Endothelial cell of umbilical vein (primary cell): ENCODE data around the gene NCKAP5. TPM values are rescaled to one million over a fixed set of nuclear protein-coding genes. Genes with fewer than 3 reads are reported as not detected.

Experiments
- BruUV-seq: library from RNA; stranded (reverse); fragments of 400-500 nt; replicated peaks from 2 replicates; lab custom pipeline; 2021; lab: Mats Ljungman, UMichigan
- CTCF ChIA-PET: fragments of 300-600, 350-600 bp; sonication (Branson Sonifier 250); formaldehyde crosslinking; loops from one replicate; lab custom pipeline; 2021; ENCODE audit warnings: antibody characterized with exemption, inconsistent platforms; lab: Charles Lee
- POLR2A ChIA-PET: fragments of 300-600, 350-600 bp; sonication (Branson Sonifier 250); formaldehyde crosslinking; loops from one replicate; lab custom pipeline; 2021; ENCODE audit warnings: antibody characterized with exemption, inconsistent platforms; lab: Charles Lee
- DNase-seq: peaks from one replicate; pipeline ENCODE4 v3.0.0-alpha.2; 2011; ENCODE audit warnings: low read depth, low spot score
- FAIRE-seq: peaks from 2 replicates; lab custom pipeline; 2011; peaks lifted over from hg19 to GRCh38; lab: Jason Lieb, UNC
- H2AFZ ChIP-seq: 2 replicates; pipeline ENCODE4 v1.6.0; 2012; ENCODE audit warnings: low read depth, low read length, control low read depth, inconsistent platforms
- H3K27ac ChIP-seq: 2 replicates; pipeline ENCODE4 v1.5.1; 2011; ENCODE audit warnings: low read depth, mild to moderate bottlenecking, control low read depth, low read length, moderate library complexity; ENCODE audit not compliant: insufficient read depth
- H3K27me3 ChIP-seq, 2 experiments: 2 replicates each; pipeline versions ENCODE4 v1.6.0 to v1.6.1; 2011; ENCODE audit warnings: low read length in 2 of 2, mixed read lengths in 1 of 2; ENCODE audit not compliant: control insufficient read depth in 2 of 2, insufficient read depth in 2 of 2
- H3K36me3 ChIP-seq, 2 experiments: 2 replicates in 1 of 2; 3 replicates in 1 of 2; pipeline ENCODE4 v1.5.1; 2011; ENCODE audit warnings: low read length in 2 of 2, mild to moderate bottlenecking in 1 of 2, moderate library complexity in 1 of 2; ENCODE audit not compliant: control insufficient read depth in 2 of 2, insufficient read depth in 2 of 2; ENCODE audit errors: extremely low read depth in 1 of 2
- H3K4me1 ChIP-seq: 3 replicates; pipeline ENCODE4 v1.5.1; 2011; ENCODE audit warnings: mild to moderate bottlenecking, low read length; ENCODE audit not compliant: control insufficient read depth, insufficient read depth; ENCODE audit errors: extremely low read depth
- H3K4me2 ChIP-seq: 2 replicates; pipeline ENCODE4 v1.6.1; 2011; ENCODE audit warnings: low read length, control low read depth, mixed read lengths; ENCODE audit not compliant: insufficient read depth
- H3K4me3 ChIP-seq, 3 experiments: fragments of 200-600 bp in 1 of 3; sonication (generic), shearing (Covaris generic) in 1 of 3; replicated peaks in 1 of 3; 2 replicates each; pipeline ENCODE4 v1.5.1; 2011 to 2016; ENCODE audit warnings: control low read depth in 3 of 3, low read length in 3 of 3, mild to moderate bottlenecking in 2 of 3, inconsistent platforms in 1 of 3, low read depth in 1 of 3, moderate library complexity in 1 of 3; ENCODE audit not compliant: insufficient read depth in 1 of 3
- H3K79me2 ChIP-seq: 2 replicates; pipeline ENCODE4 v1.6.0; 2012; ENCODE audit warnings: low read length, inconsistent platforms; ENCODE audit not compliant: control insufficient read depth, insufficient read depth
- H3K9ac ChIP-seq: replicated peaks from 2 replicates; pipeline ENCODE3; 2011; ENCODE audit warnings: low read length, control low read depth; ENCODE audit not compliant: insufficient read depth; ENCODE audit errors: extremely low read depth
- H3K9me1 ChIP-seq: replicated peaks from 3 replicates; pipeline ENCODE4 v1.6.0; 2011; ENCODE audit warnings: mild to moderate bottlenecking, low read length; ENCODE audit not compliant: control insufficient read depth, insufficient read depth; ENCODE audit errors: extremely low read depth
- H3K9me3 ChIP-seq: replicated peaks from 2 replicates; pipeline ENCODE4 v1.5.1; 2012; ENCODE audit warnings: low read length, inconsistent platforms; ENCODE audit not compliant: control insufficient read depth, insufficient read depth
- H4K20me1 ChIP-seq: replicated peaks from 2 replicates; pipeline ENCODE3; 2011; ENCODE audit warnings: mild to moderate bottlenecking, low read length; ENCODE audit not compliant: control insufficient read depth, insufficient read depth; ENCODE audit errors: extremely low read depth
- CTCF ChIP-seq, 2 donors: IDR thresholded peaks; 1 replicate in 1 of 2; 2 replicates in 1 of 2; pipeline ENCODE4 v1.5.1; 2011; ENCODE audit warnings: low read length in 2 of 2, mild to moderate bottlenecking in 2 of 2, moderate library complexity in 2 of 2, control low read depth in 1 of 2, inconsistent platforms in 1 of 2, low read depth in 1 of 2; ENCODE audit not compliant: insufficient read depth in 1 of 2; ENCODE audit errors: extremely low read depth in 1 of 2
- EZH2 ChIP-seq: IDR thresholded peaks from 2 replicates; pipeline ENCODE4 v1.6.1; 2012; ENCODE audit warnings: borderline replicate concordance, low read depth, mild to moderate bottlenecking, moderate library complexity, low read length, inconsistent platforms; ENCODE audit not compliant: severe bottlenecking
- FOS ChIP-seq: IDR thresholded peaks from 2 replicates; pipeline ENCODE4 v1.6.1; 2011; ENCODE audit warnings: mild to moderate bottlenecking, low read length, moderate library complexity, borderline replicate concordance; ENCODE audit not compliant: insufficient read depth
- GATA2 ChIP-seq: IDR thresholded peaks from 2 replicates; pipeline ENCODE4 v1.7.0; 2011; ENCODE audit warnings: low read depth, mild to moderate bottlenecking, moderate library complexity, mixed read lengths, low read length; ENCODE audit not compliant: insufficient read length, insufficient read depth
- JUN ChIP-seq: IDR thresholded peaks from 2 replicates; pipeline ENCODE4 v1.6.1; 2011; ENCODE audit warnings: borderline replicate concordance, low read depth; ENCODE audit not compliant: insufficient read length, insufficient read depth
- MAX ChIP-seq: IDR thresholded peaks from 2 replicates; pipeline ENCODE4 v1.6.1; 2011; ENCODE audit not compliant: insufficient read depth, insufficient read length
- MYC ChIP-seq: IDR thresholded peaks from one replicate; pipeline ENCODE4 v1.6.1; 2011; ENCODE audit warnings: mild to moderate bottlenecking, low read depth, low read length
- POLR2A ChIP-seq: IDR thresholded peaks from 2 replicates; pipeline ENCODE4 v1.6.1; 2012; ENCODE audit warnings: low read depth, mild to moderate bottlenecking, control low read depth, low read length
- POLR2AphosphoS5 ChIP-seq: IDR thresholded peaks from 2 replicates; pipeline ENCODE4 v1.6.1; 2012; ENCODE audit warnings: low read depth, mild to moderate bottlenecking, control low read depth, low read length, moderate library complexity; ENCODE audit not compliant: insufficient read depth
- dilution Hi-C: fragments of 300-500 bp; cut with MboI; formaldehyde crosslinking; loops from one replicate; pipeline ENCODE4 v1.15.0; 2019; ENCODE audit warnings: low sequenced_read_pairs; ENCODE audit not compliant: extremely low pct_ligation_motif_present
- intact Hi-C: fragments of 100-400 bp; cut with micrococcal nuclease; formaldehyde crosslinking; loops from one replicate; pipeline ENCODE4 v1.10.0; 2022
- polyA plus RNA-seq, 4 experiments: library from polyadenylated mRNA; depleted of rRNA in 3 of 4; stranded (reverse) in 3 of 4; unstranded in 1 of 4; fragments of >200 nt; gene quantifications; 2 replicates each; pipeline versions ENCODE4 v1.2.1 to v1.2.3, GENCODE V29; 2011 to 2012; ENCODE audit warnings: missing spikeins in 1 of 4
- total RNA-seq: library from RNA; stranded (reverse); gene quantifications from 2 replicates; pipeline ENCODE4 v1.2.3, GENCODE V29; 2021

NCKAP5 gene
- total and polyA plus RNA-seq, 2 donors (not counting 3 experiments of a cell fraction or from before 2014, with no cell fraction given), result 0.47 to 3.3 TPM

- Histone ChIP-seq H3K79me2 (no peaks in the 10 kb centered on the region), H3K4me1 (no peaks in the 10 kb centered on the region), H3K9ac (no peak overlapping the region), H3K4me3 (no peak overlapping the region), H3K9me3 (no peaks in the 10 kb centered on the region), H3K9me1 (no peaks in the 10 kb centered on the region), H4K20me1 (no peaks in the 10 kb centered on the region), H3K36me3 (no peaks in the 10 kb centered on the region), H3K27ac (no peak overlapping the region), H3K4me2 (no peak overlapping the region), H2AFZ (no peak overlapping the region), H3K27me3 (no peaks in the 10 kb centered on the region)
- ChIA-PET CTCF (no interaction called here), POLR2A (no interaction called here)
- FAIRE-seq (no peak), DNase-seq (no peak)
- no peak for TF ChIP-seq POLR2A
- TF ChIP-seq MYC, result no peak
- TF ChIP-seq POLR2AphosphoS5, result no peak
- TF ChIP-seq FOS, result no peak
- dilution Hi-C loops, result no loop called here
- no TSS peak for BruUV-seq
- intact Hi-C loops, result no loop called here
Observed at GRCh38 chr2:133411857-133412256, 156.4 kb downstream of the NCKAP5 start.

GRCh38 chr2:133411101-133411500 is 157.2 kb downstream of the NCKAP5 start:
- H3K9ac ChIP-seq, result no peak overlapping the region
- DNase-seq (no peak), FAIRE-seq (no peak)
- H3K4me1 ChIP-seq, result no peaks in the 10 kb centered on the region
- no peaks in the 10 kb centered on the region for H3K9me3 ChIP-seq
- no peaks in the 10 kb centered on the region for H3K36me3 ChIP-seq
- intact Hi-C loops (no loop called here), dilution Hi-C loops (no loop called here)
- no TSS peak for BruUV-seq
- H3K4me3 ChIP-seq, result no peak overlapping the region
- ChIA-PET POLR2A (no interaction called here), CTCF (no interaction called here)
- TF ChIP-seq CTCF (IDR thresholded peaks at IDR 0.05; ENCODE audit: extremely low read depth in 1 of 2, insufficient read depth in 1 of 2, low read depth in 1 of 2, low read length in 2 of 2) (no peak), POLR2A (no peak), EZH2 (no peak), FOS (no peak), JUN (no peak), POLR2AphosphoS5 (no peak), MYC (no peak), MAX (no peak), GATA2 (no peak)
- H4K20me1 ChIP-seq, result no peaks in the 10 kb centered on the region
- H3K79me2 ChIP-seq, result no peaks in the 10 kb centered on the region
- H3K27ac ChIP-seq, result no peak overlapping the region
- no peak overlapping the region for H3K4me2 ChIP-seq
- no peaks in the 10 kb centered on the region for H3K27me3 ChIP-seq
- no peak overlapping the region for H2AFZ ChIP-seq
- no peaks in the 10 kb centered on the region for H3K9me1 ChIP-seq
